T-cell (primary cell): ENCODE results near the gene MTHFD2L. TPM values are rescaled to one million over a fixed set of nuclear protein-coding genes. Genes with fewer than 3 reads are reported as not detected.

Experiments used
- ATAC-seq, 4 experiments: fragments of 200-7000 bp in 3 of 4; fragments of 150-1000 bp in 1 of 4; cut with Tn5 transposase; replicated peaks in 1 of 4; 1 replicate in 3 of 4; 2 replicates in 1 of 4; pipeline ENCODE4 v1.10.0; 2021; ENCODE audit warnings: moderate library complexity in 3 of 4, mild to moderate bottlenecking in 2 of 4, moderate number of reproducible peaks in 1 of 4
- CTCF ChIA-PET, 2 donors: fragments of 300-600 bp; sonication (Branson Sonifier 250); formaldehyde crosslinking; loops; one replicate each; lab custom pipeline; 2022; ENCODE audit warnings: antibody characterized with exemption in 2 of 2; lab: Charles Lee
- POLR2A ChIA-PET, 2 donors: fragments of 300-600 bp; sonication (Branson Sonifier 250); formaldehyde crosslinking; loops; one replicate each; lab custom pipeline; 2022; ENCODE audit warnings: antibody characterized with exemption in 2 of 2; lab: Charles Lee
- DNase-seq, 35 experiments: peaks; one replicate each; pipeline versions ENCODE4 v3.0.0 to v3.0.0-alpha.2; 2013 to 2023
- H3K27ac ChIP-seq: one replicate; pipeline ENCODE4 v1.5.1; 2013; ENCODE audit warnings: low read length
- H3K27me3 ChIP-seq, 2 experiments: replicated peaks in 1 of 2; 1 replicate in 1 of 2; 2 replicates in 1 of 2; pipeline versions ENCODE4 v1.6.1 to v1.7.0; 2013; ENCODE audit warnings: low read length in 1 of 2, mixed read lengths in 1 of 2; ENCODE audit not compliant: control insufficient read depth in 2 of 2, insufficient read depth in 2 of 2; ENCODE audit errors: extremely low read depth in 1 of 2
- H3K36me3 ChIP-seq, 2 donors: 1 replicate in 1 of 2; 2 replicates in 1 of 2; pipeline versions ENCODE4 v1.6.1 to v1.7.0; 2013; ENCODE audit warnings: low read length in 1 of 2; ENCODE audit not compliant: control insufficient read depth in 2 of 2, insufficient read depth in 1 of 2; ENCODE audit errors: extremely low read depth in 1 of 2
- H3K4me1 ChIP-seq, 2 experiments: 1 replicate in 1 of 2; 2 replicates in 1 of 2; pipeline versions ENCODE4 v1.6.1 to v1.7.0; 2013; ENCODE audit warnings: low read length in 2 of 2, mixed read lengths in 1 of 2; ENCODE audit not compliant: insufficient read depth in 2 of 2, control insufficient read depth in 1 of 2; ENCODE audit errors: extremely low read depth in 1 of 2
- H3K4me3 ChIP-seq, 2 donors: 1 replicate in 1 of 2; 2 replicates in 1 of 2; pipeline versions ENCODE4 v1.5.1 to v1.7.0; 2013; ENCODE audit warnings: mild to moderate bottlenecking in 2 of 2, low read length in 1 of 2, moderate library complexity in 1 of 2; ENCODE audit not compliant: control insufficient read depth in 1 of 2; ENCODE audit errors: extremely low read depth in 1 of 2
- H3K9me3 ChIP-seq: 2 replicates; pipeline ENCODE4 v1.7.0; 2013
- H3K27ac Mint-ChIP-seq, 2 donors: one replicate each; pipeline ENCODE4 v1.8.0; 2020 to 2021; ENCODE audit warnings: mild to moderate bottlenecking in 2 of 2, mixed read lengths in 2 of 2
- H3K27me3 Mint-ChIP-seq, 2 donors: one replicate each; pipeline ENCODE4 v1.8.0; 2021 to 2022; ENCODE audit warnings: mixed read lengths in 2 of 2
- H3K36me3 Mint-ChIP-seq: one replicate; pipeline ENCODE4 v1.8.0; 2021; ENCODE audit warnings: mixed read lengths
- H3K4me1 Mint-ChIP-seq, 3 donors: one replicate each; pipeline ENCODE4 v1.8.0; 2020 to 2022; ENCODE audit warnings: mixed read lengths in 3 of 3, mild to moderate bottlenecking in 1 of 3
- H3K4me3 Mint-ChIP-seq, 3 donors: one replicate each; pipeline ENCODE4 v1.8.0; 2020 to 2022; ENCODE audit warnings: mild to moderate bottlenecking in 3 of 3, mixed read lengths in 3 of 3, moderate library complexity in 3 of 3
- H3K9me3 Mint-ChIP-seq, 3 donors: one replicate each; pipeline ENCODE4 v1.8.0; 2020 to 2022; ENCODE audit warnings: mixed read lengths in 3 of 3
- WGBS: methylation state at CpG from one replicate; pipeline ENCODE4 v1.1.5; 2013; ENCODE audit warnings: missing lambda C conversion rate; ENCODE audit not compliant: insufficient coverage; 5-methylcytosine and 5-hydroxymethylcytosine counted together
- total RNA-seq, 35 experiments: library from RNA in 6 of 35; stranded (reverse) in 6 of 35; fragments of 120-200 nt in 1 of 35; gene quantifications; one replicate each; pipeline versions ENCODE4 v1.2.1 to v1.2.4 and lab custom pipeline; 2013 to 2026

MTHFD2L gene
- total RNA-seq, 5 donors from 2014 or later (not counting 1 experiment from before 2014, with no cell fraction given), result 7.2 to 9.8 (median 7.9) TPM

- H3K4me1 Mint-ChIP-seq, result no peaks in the 10 kb centered on the region
- no peaks in the 10 kb centered on the region for H3K4me1 ChIP-seq
- H3K36me3 Mint-ChIP-seq, result peaks cover 9% of the 10 kb centered on the region
- no peaks in the 10 kb centered on the region for H3K27me3 ChIP-seq
- POLR2A ChIA-PET, result no interaction called here
- H3K9me3 Mint-ChIP-seq, result no peaks in the 10 kb centered on the region
- no peak overlapping the region for H3K4me3 Mint-ChIP-seq
- no CpG with 5 or more reads among the region's 1 CpG for WGBS
- no peak overlapping the region for H3K4me3 ChIP-seq
- ATAC-seq, result no peak
- no peak for DNase-seq
- CTCF ChIA-PET, result no interaction called here
- no peaks in the 10 kb centered on the region for H3K36me3 ChIP-seq
- no peak overlapping the region for H3K27ac Mint-ChIP-seq
- no peaks in the 10 kb centered on the region for H3K9me3 ChIP-seq
- H3K27ac ChIP-seq, result no peak overlapping the region
- H3K27me3 Mint-ChIP-seq, result no peaks in the 10 kb centered on the region
Measured at GRCh38 chr4:74175379-74175778, 17.5 kb downstream of the MTHFD2L start.

GRCh38 chr4:74178798-74179197 lies 20.9 kb downstream of the MTHFD2L start:
- ChIA-PET CTCF (interaction anchor here (0.7 to 0.8 kb wide), 2 partner anchors 10 to 495 kb away, joined by 3 read pairs; no protein-coding TSS in a partner anchor), POLR2A (no interaction called here)
- Mint-ChIP-seq H3K36me3 (peaks cover 17% of the 10 kb centered on the region), H3K4me1 (no peaks in the 10 kb centered on the region), H3K27me3 (no peaks in the 10 kb centered on the region), H3K27ac (no peak overlapping the region), H3K9me3 (no peaks in the 10 kb centered on the region), H3K4me3 (no peak overlapping the region)
- no peak overlapping the region for H3K27ac ChIP-seq
- no peaks in the 10 kb centered on the region for H3K9me3 ChIP-seq
- H3K4me3 ChIP-seq, result no peak overlapping the region
- H3K4me1 ChIP-seq, result no peaks in the 10 kb centered on the region
- H3K36me3 ChIP-seq, result no peaks in the 10 kb centered on the region
- ATAC-seq (no peak), DNase-seq (no peak)
- H3K27me3 ChIP-seq, result no peaks in the 10 kb centered on the region
- WGBS, result no CpG with 5 or more reads among the region's 3 CpGs

GRCh38 chr4:74181219-74181618 lies 23.3 kb downstream of the MTHFD2L start:
- no peak for ATAC-seq
- H3K9me3 ChIP-seq, result no peaks in the 10 kb centered on the region

GRCh38 chr4:74188912-74189311 lies 31.0 kb downstream of the MTHFD2L start:
- CTCF ChIA-PET, result interaction anchor here (0.6 to 2.2 kb wide), 16 partner anchors 9 to 1327 kb away, joined by 3 to 11 read pairs (median 4); no protein-coding TSS in a partner anchor
- H3K9me3 ChIP-seq, result no peaks in the 10 kb centered on the region
- Mint-ChIP-seq H3K27ac (no peak overlapping the region), H3K27me3 (no peaks in the 10 kb centered on the region), H3K4me1 (no peaks in the 10 kb centered on the region), H3K4me3 (no peak overlapping the region), H3K36me3 (no peaks in the 10 kb centered on the region), H3K9me3 (no peaks in the 10 kb centered on the region)
- no peaks in the 10 kb centered on the region for H3K36me3 ChIP-seq
- no peaks in the 10 kb centered on the region for H3K27me3 ChIP-seq
- DNase-seq (no peak), ATAC-seq (no peak)
- POLR2A ChIA-PET, result no interaction called here
- no peaks in the 10 kb centered on the region for H3K4me1 ChIP-seq
- no peak overlapping the region for H3K27ac ChIP-seq
- no CpG with 5 or more reads among the region's 2 CpGs for WGBS
- H3K4me3 ChIP-seq, result no peak overlapping the region

More at GRCh38 chr4:74181219-74181618, 23.3 kb downstream of the MTHFD2L start:
- Mint-ChIP-seq H3K9me3 (no peaks in the 10 kb centered on the region), H3K36me3 (peaks cover 17% of the 10 kb centered on the region), H3K27me3 (no peaks in the 10 kb centered on the region), H3K4me3 (no peak overlapping the region), H3K27ac (no peak overlapping the region), H3K4me1 (no peaks in the 10 kb centered on the region)
- DNase-seq, result no peak
- no peaks in the 10 kb centered on the region for H3K36me3 ChIP-seq
- no peaks in the 10 kb centered on the region for H3K4me1 ChIP-seq
- 58% methylated on average over 2 of the region's 3 CpGs for WGBS
- H3K27ac ChIP-seq, result no peak overlapping the region
- H3K27me3 ChIP-seq, result no peaks in the 10 kb centered on the region
- ChIA-PET CTCF (no interaction called here), POLR2A (no interaction called here)
- no peak overlapping the region for H3K4me3 ChIP-seq

DNA sequence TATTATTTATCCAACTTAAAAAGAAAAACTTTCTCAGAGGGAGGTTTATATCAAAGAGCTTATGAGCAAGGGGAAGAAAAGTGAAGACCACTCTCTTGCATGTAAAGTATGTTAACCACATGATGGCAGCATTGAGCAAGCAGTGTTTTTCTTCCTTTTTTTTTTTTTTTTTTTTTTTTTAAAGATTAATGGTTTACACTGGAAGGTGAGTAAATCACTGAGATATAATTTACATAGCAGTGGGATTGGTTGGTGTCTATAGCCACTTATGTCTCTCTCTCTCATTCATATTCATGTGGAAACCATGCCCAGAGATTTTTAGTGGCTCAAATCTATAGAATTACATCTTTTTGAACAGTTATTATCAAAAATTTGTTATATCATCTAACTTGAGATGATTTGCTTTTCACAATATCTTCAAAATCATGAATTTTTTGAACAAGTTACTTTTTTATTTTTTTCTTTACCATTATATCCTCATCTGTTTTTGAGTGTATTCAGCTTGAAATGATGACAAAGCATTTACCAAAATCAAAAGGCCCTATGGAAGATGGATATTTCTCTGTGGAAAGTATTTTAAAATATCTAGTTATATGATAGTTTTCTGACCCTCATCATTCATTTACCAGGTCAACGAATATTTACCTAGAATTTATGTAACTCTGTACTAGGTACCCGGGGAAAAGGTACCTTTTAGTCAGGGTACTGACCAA lies 31.6 kb downstream of the MTHFD2L start:
- DNase-seq (peak in 3 of 35 experiments; percentile 2 to 68 (median 11)), ATAC-seq (peak in 1 of 4 experiments; percentile 52)
- no peaks in the 10 kb centered on the region for H3K27me3 Mint-ChIP-seq

DNA sequence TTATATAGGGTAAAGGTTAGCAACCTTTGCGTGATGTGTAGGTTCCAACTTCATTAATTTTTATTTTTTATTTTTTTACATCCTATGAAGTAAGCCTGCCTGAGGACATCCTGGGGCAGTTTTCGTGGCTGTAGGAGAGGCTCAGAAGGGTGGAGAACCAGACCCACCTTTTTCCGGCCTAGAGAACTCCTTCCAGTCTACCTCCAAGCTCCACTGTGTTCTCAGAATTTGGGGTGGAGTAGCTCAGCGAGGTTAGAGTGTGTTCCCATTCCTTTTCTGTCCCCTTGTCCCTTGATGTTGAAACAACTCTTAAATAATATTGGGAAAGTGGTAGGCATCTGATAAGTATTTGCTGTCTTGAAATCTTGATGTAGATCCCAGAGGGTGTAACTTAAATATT lies 32.4 kb downstream of the MTHFD2L start:
- CTCF ChIA-PET, result interaction anchor here in 1 of 2 donors (2.2 kb wide), 1 partner anchor 38 kb away, joined by 7 read pairs; no protein-coding TSS in a partner anchor
- WGBS, result no CpG with 5 or more reads among the region's 4 CpGs
- H3K27me3 Mint-ChIP-seq, result no peaks in the 10 kb centered on the region

More for the DNA sequence above, 31.6 kb downstream of the MTHFD2L start:
- no CpG with 5 or more reads among the region's 2 CpGs for WGBS
- Mint-ChIP-seq H3K4me1 (no peaks in the 10 kb centered on the region), H3K4me3 (no peak overlapping the region), H3K27ac (no peak overlapping the region), H3K36me3 (no peaks in the 10 kb centered on the region), H3K9me3 (no peaks in the 10 kb centered on the region)
- no peaks in the 10 kb centered on the region for H3K27me3 ChIP-seq
- CTCF ChIA-PET, result interaction anchor here (0.5 to 2.2 kb wide), 17 partner anchors 9 to 1326 kb away, joined by 3 to 11 read pairs (median 4); no protein-coding TSS in a partner anchor
- H3K9me3 ChIP-seq, result no peaks in the 10 kb centered on the region
- POLR2A ChIA-PET, result no interaction called here
- H3K27ac ChIP-seq, result no peak overlapping the region
- H3K36me3 ChIP-seq, result no peaks in the 10 kb centered on the region
- H3K4me3 ChIP-seq, result no peak overlapping the region
- H3K4me1 ChIP-seq, result no peaks in the 10 kb centered on the region

More for the DNA sequence above, 32.4 kb downstream of the MTHFD2L start:
- Mint-ChIP-seq H3K4me1 (no peaks in the 10 kb centered on the region), H3K4me3 (no peak overlapping the region), H3K36me3 (no peaks in the 10 kb centered on the region), H3K9me3 (no peaks in the 10 kb centered on the region), H3K27ac (no peak overlapping the region)
- DNase-seq (no peak), ATAC-seq (no peak)
- no peaks in the 10 kb centered on the region for H3K9me3 ChIP-seq
- POLR2A ChIA-PET, result no interaction called here
- no peak overlapping the region for H3K27ac ChIP-seq
- H3K36me3 ChIP-seq, result no peaks in the 10 kb centered on the region
- H3K4me1 ChIP-seq, result no peaks in the 10 kb centered on the region
- H3K27me3 ChIP-seq, result no peaks in the 10 kb centered on the region
- H3K4me3 ChIP-seq, result no peak overlapping the region
